Smooth muscle cell (in vitro differentiated cells): ENCODE data around the gene IPP. TPM values are rescaled to one million over a fixed set of nuclear protein-coding genes. Genes with fewer than 3 reads are reported as not detected.
A peak's percentile ranks its signal among the peaks of the same experiment; 100 is the strongest.

Source experiments
- DNase-seq: peaks from one replicate; lab custom pipeline; 2025; ENCODE audit not compliant: unreplicated experiment; lab: John Stamatoyannopoulos, UW
- H2AFZ ChIP-seq: fragments of 200-600 bp; sonication (generic); 2 replicates; pipeline ENCODE4 v1.6.0; 2016; ENCODE audit warnings: antibody characterized with exemption, low read depth, mild to moderate bottlenecking
- H3F3A ChIP-seq: fragments of 200-600 bp; sonication (generic); 2 replicates; pipeline ENCODE4 v1.6.0; 2017; ENCODE audit warnings: antibody characterized with exemption, low read depth
- H3K27ac ChIP-seq: fragments of 200-600 bp; sonication (generic); 2 replicates; pipeline ENCODE4 v1.5.1; 2016; ENCODE audit warnings: low read depth, mild to moderate bottlenecking
- H3K27me3 ChIP-seq: fragments of 200-600 bp; sonication (generic); 2 replicates; pipeline ENCODE4 v1.6.1; 2016; ENCODE audit warnings: low read depth, mild to moderate bottlenecking
- H3K36me3 ChIP-seq: fragments of 200-600 bp; sonication (generic); 2 replicates; pipeline ENCODE4 v1.5.1; 2016; ENCODE audit warnings: low read depth
- H3K4me1 ChIP-seq: fragments of 200-600 bp; sonication (generic); 2 replicates; pipeline ENCODE4 v1.5.1; 2016; ENCODE audit warnings: low read depth
- H3K4me2 ChIP-seq: fragments of 200-600 bp; sonication (generic); 2 replicates; pipeline ENCODE4 v1.6.0; 2016; ENCODE audit warnings: mild to moderate bottlenecking
- H3K4me3 ChIP-seq: fragments of 200-600 bp; sonication (generic); 2 replicates; pipeline ENCODE4 v1.5.1; 2016; ENCODE audit warnings: mild to moderate bottlenecking
- H3K79me2 ChIP-seq: fragments of 200-600 bp; sonication (generic); 2 replicates; pipeline ENCODE4 v1.6.0; 2016; ENCODE audit warnings: low read depth, mild to moderate bottlenecking
- H3K9ac ChIP-seq: fragments of 200-600 bp; sonication (generic); 2 replicates; pipeline ENCODE4 v1.6.0; 2016; ENCODE audit warnings: low read depth
- H3K9me3 ChIP-seq: fragments of 200-600 bp; sonication (generic); replicated peaks from 2 replicates; pipeline ENCODE4 v1.5.1; 2016; ENCODE audit warnings: low read depth
- H4K20me1 ChIP-seq: fragments of 200-600 bp; sonication (generic); 2 replicates; pipeline ENCODE4 v1.6.0; 2016; ENCODE audit warnings: low read depth
- WGBS: methylation state at CpG from one replicate; pipeline ENCODE4 v1.1.7; 2016; ENCODE audit warnings: low lambda C conversion rate; 5-methylcytosine and 5-hydroxymethylcytosine counted together
- polyA plus RNA-seq: library from polyadenylated mRNA; unstranded; fragments of >200 nt; fragmentation: Nextera tagmentation; extraction: Ambion mirVana; gene quantifications from 2 replicates; pipeline ENCODE4 v1.2.1, GENCODE V29; 2016
- total RNA-seq: library from RNA; depleted of rRNA; stranded (reverse); fragments of >200 nt; gene quantifications from 2 replicates; pipeline ENCODE4 v1.2.3, GENCODE V29; 2014
- TF ChIP-seq, protein P1 (sequence below): fragments of 200-600 bp; sonication (generic); IDR thresholded peaks from 2 replicates; pipeline ENCODE4 v1.5.1; 2017; ENCODE audit warnings: borderline replicate concordance, mild to moderate bottlenecking, antibody characterized with exemption; ENCODE audit not compliant: insufficient read depth, poor library complexity, severe bottlenecking

Gene IPP
- total and polyA plus RNA-seq, 2 experiments from 2014 or later, result 9.9 to 14.8 TPM

DNA sequence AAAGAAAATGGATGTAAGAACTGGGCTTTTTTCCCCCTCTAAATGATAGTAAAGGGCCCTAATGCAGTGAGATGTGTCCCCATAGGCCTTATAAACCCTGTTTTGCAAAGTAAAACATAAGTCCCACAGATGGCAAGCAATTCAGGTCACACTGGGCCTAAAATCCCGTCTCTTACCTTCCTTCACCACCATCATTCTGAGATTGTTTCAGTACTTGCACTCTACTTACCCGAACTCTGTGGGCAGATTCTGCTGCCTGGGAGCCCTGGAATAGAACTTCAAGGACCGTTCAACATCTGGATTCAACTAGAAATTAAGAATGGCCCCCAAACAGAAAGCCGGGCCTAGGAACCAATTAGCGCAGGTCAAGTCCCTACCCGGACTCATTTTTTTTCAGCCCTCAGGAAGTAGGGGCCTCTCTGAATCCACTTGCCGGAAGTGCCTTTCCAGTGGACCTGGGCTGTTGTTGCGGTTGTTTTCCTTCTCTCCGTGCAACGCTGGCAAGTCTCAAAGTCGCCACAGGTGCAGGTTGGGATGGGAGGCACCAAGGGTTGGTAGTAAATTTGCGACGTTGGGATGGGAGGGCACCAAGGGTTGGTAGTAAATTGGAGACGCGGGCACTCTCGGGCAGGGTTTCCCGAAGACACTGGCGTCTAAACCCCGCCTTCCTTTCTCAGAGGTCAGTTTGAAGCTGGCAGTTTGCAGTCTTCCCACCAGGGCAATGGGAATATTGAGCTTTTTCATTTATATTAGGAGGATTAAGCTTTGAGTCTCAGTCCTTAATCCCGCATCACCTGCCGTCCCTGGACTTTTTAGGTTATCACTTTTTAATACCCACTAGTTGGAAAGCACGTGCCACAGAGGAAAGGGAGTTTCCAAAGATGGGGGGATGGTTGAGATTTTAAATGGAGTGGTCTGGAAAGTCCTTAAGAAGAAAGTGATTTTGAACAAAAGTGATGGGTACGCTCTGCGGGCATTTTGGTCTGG is 62.4 kb downstream of the IPP start, which contains the start of gene TMEM69:
Gene TMEM69 (plus strand): TSS at position 428 of the 987 bp plus-strand sequence. CDS start 2,888 bp downstream, outside the sequence.
- TF ChIP-seq, protein P1, sequence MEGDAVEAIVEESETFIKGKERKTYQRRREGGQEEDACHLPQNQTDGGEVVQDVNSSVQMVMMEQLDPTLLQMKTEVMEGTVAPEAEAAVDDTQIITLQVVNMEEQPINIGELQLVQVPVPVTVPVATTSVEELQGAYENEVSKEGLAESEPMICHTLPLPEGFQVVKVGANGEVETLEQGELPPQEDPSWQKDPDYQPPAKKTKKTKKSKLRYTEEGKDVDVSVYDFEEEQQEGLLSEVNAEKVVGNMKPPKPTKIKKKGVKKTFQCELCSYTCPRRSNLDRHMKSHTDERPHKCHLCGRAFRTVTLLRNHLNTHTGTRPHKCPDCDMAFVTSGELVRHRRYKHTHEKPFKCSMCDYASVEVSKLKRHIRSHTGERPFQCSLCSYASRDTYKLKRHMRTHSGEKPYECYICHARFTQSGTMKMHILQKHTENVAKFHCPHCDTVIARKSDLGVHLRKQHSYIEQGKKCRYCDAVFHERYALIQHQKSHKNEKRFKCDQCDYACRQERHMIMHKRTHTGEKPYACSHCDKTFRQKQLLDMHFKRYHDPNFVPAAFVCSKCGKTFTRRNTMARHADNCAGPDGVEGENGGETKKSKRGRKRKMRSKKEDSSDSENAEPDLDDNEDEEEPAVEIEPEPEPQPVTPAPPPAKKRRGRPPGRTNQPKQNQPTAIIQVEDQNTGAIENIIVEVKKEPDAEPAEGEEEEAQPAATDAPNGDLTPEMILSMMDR, result no peak
- WGBS, result 6% methylated on average over 24 of the region's 24 CpGs
- peak; percentile 39 for DNase-seq

DNA sequence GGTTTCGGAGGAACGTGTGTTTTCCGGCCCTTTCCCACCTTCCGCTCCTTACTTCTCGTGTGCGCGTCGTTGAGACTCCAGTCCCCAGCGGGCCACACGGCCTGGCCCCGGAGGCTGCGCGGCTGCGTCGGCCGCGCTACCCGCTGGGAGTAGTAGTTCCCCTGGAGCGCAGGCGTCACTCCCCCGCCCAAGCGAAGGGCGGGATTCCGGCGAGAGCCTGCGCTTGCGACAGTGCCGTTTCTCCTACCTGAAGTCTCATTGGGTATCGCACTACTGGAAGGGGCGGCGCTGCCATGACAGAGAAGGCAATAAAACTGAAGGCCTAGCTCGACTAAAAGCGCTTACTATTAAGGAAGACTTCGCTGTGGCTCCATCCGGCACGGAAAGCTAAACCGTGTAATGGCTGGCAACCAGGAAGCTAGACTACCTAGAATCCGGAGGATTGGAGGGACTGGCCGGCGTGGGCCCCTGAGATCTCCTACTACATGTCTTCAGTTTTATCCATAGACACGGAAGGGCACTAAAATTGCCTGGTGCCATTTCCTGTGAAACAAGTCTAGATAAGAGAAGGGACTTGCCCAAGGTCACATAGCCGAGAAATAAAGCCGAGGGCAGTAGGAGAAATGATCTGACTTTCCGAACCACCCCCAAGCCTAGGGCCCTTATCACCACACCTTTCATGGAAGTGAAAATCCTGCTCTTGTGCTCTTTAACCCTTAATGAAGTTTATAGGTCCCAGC is 63.3 kb downstream of the IPP start:
- Histone ChIP-seq H3K27me3 (no peaks in the 10 kb centered on the region), H3K4me3 (peak overlapping the region; percentile 97), H3K4me1 (peaks cover 24% of the 10 kb centered on the region), H3K9ac (peak overlapping the region; percentile 99), H3K36me3 (no peaks in the 10 kb centered on the region), H2AFZ (peak overlapping the region; percentile 98), H3F3A (peaks cover 6% of the 10 kb centered on the region), H3K4me2 (peak overlapping the region; percentile 95), H3K27ac (peak overlapping the region; percentile 94), H3K79me2 (peaks cover 70% of the 10 kb centered on the region), H4K20me1 (peaks cover 31% of the 10 kb centered on the region), H3K9me3 (no peaks in the 10 kb centered on the region)
- TF ChIP-seq, protein P1, result no peak
- 3% methylated on average over 43 of the region's 44 CpGs for WGBS
- DNase-seq, result peak; percentile 90

More for the DNA sequence above, 62.4 kb downstream of the IPP start, which contains the start of gene TMEM69:
- peaks cover 6% of the 10 kb centered on the region for H3F3A ChIP-seq
- H2AFZ ChIP-seq, result peak within 1 kb of the TSS; percentile 98
- peak within 1 kb of the TSS; percentile 94 for H3K27ac ChIP-seq
- peaks cover 61% of the 10 kb centered on the region for H3K79me2 ChIP-seq
- H3K4me1 ChIP-seq, result peaks cover 16% of the 10 kb centered on the region
- H3K27me3 ChIP-seq, result no peaks in the 10 kb centered on the region
- H4K20me1 ChIP-seq, result peaks cover 23% of the 10 kb centered on the region
- H3K9ac ChIP-seq, result peak within 1 kb of the TSS; percentile 99
- H3K4me3 ChIP-seq, result peak within 1 kb of the TSS; percentile 97
- H3K36me3 ChIP-seq, result no peaks in the 10 kb centered on the region
- H3K4me2 ChIP-seq, result peak within 1 kb of the TSS; percentile 95
- no peaks in the 10 kb centered on the region for H3K9me3 ChIP-seq

DNA sequence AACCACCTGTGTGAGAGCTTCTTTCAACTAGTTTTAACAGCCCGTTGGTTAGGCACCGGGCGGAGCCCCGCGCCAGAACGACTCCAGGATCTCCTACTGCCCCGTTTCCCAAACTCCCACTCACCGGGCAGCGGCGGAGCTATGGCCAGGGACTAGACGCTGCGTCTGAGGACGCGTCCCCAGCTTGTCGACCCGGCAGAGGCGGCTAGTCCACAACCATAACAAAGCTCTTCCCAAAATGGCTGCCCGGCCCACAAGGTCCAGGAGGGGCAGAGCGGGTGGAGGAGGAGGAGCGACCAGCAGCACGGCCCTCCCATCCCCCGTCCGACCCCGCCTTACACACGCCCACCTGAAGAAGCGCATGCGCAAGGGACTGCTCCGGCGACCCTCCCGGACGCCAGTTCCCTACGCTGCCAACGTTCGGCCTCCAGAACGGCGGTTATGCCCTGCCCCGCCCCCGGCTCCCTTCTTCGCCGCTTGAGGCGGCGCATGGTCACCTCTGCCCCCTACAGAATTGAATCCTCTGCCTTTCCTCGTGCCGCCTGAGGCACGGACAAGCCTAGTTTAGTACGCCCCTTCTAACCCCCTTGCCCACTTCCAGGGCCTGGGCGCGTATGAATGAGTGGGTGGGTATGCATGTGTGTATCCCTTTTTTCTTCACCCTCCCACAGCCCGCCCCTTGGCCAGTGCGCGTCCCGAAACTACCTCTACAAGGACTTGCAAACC is 64.0 kb downstream of the IPP start, which contains the start of gene GPBP1L1:
Gene GPBP1L1 (minus strand): TSS at position 246 of the 726 bp plus-strand sequence. CDS start 27,446 bp downstream, outside the sequence.
- no peaks in the 10 kb centered on the region for H3K9me3 ChIP-seq
- H3K4me3 ChIP-seq, result peak within 1 kb of the TSS; percentile 97
- peak within 1 kb of the TSS; percentile 95 for H3K4me2 ChIP-seq
- no peaks in the 10 kb centered on the region for H3K27me3 ChIP-seq
- peaks cover 27% of the 10 kb centered on the region for H3K4me1 ChIP-seq
- H3K36me3 ChIP-seq, result no peaks in the 10 kb centered on the region
- H3F3A ChIP-seq, result peaks cover 6% of the 10 kb centered on the region
- peak within 1 kb of the TSS; percentile 98 for H2AFZ ChIP-seq
- H4K20me1 ChIP-seq, result peaks cover 39% of the 10 kb centered on the region
- WGBS, result 1% methylated on average over 51 of the region's 52 CpGs
- peaks cover 77% of the 10 kb centered on the region for H3K79me2 ChIP-seq
- TF ChIP-seq, protein P1, result no peak
- DNase-seq, result peak; percentile 90
- H3K9ac ChIP-seq, result peak within 1 kb of the TSS; percentile 99
- H3K27ac ChIP-seq, result peak within 1 kb of the TSS; percentile 94
